PFSK-1 (cell line): Measurements from ENCODE around the gene IPO7.

Experiments
- FOXP2 ChIP-seq: optimal IDR thresholded peaks from 2 replicates; pipeline ENCODE3; 2011; ENCODE audit warnings: borderline replicate concordance, control low read depth, inconsistent platforms; ENCODE audit not compliant: insufficient read depth; ENCODE audit errors: extremely low read length, extremely low read depth
- POLR2AphosphoS5 ChIP-seq: IDR thresholded peaks from 2 replicates; pipeline ENCODE4 v1.6.1; 2012; ENCODE audit warnings: low read depth, mild to moderate bottlenecking, control low read depth, low read length, moderate library complexity
- REST ChIP-seq, 2 experiments: IDR thresholded peaks; 2 replicates each; pipeline versions ENCODE4 v1.6.1 to v1.8.0; 2011 to 2012; ENCODE audit warnings: low read depth in 2 of 2, low read length in 2 of 2, control low read depth in 1 of 2, inconsistent platforms in 1 of 2, mild to moderate bottlenecking in 1 of 2, moderate library complexity in 1 of 2; ENCODE audit not compliant: insufficient read depth in 1 of 2
- SIN3A ChIP-seq: IDR thresholded peaks from 2 replicates; pipeline ENCODE4 v1.6.1; 2012; ENCODE audit warnings: mild to moderate bottlenecking, low read length, moderate library complexity, borderline replicate concordance; ENCODE audit not compliant: insufficient read depth
- TAF1 ChIP-seq: IDR thresholded peaks from 2 replicates; pipeline ENCODE4 v1.6.1; 2012; ENCODE audit warnings: low read length, control low read depth, borderline replicate concordance; ENCODE audit not compliant: insufficient read depth

Gene IPO7

GRCh38 chr11:9385327-9385899 is 961 bp downstream of the IPO7 start:
- TF ChIP-seq SIN3A: peak; percentile 49; the same call in 1 of the 2 replicates
- no peak for TF ChIP-seq REST (IDR thresholded peaks at IDR 0.05; ENCODE audit: insufficient read depth in 1 of 2, low read depth in 2 of 2, low read length in 2 of 2)

GRCh38 chr11:9386086-9386485 is 1.6 kb downstream of the IPO7 start:
- TF ChIP-seq TAF1: no peak
- TF ChIP-seq POLR2AphosphoS5: no peak
- no peak for TF ChIP-seq FOXP2
- no peak for TF ChIP-seq SIN3A
- TF ChIP-seq REST (IDR thresholded peaks at IDR 0.05; ENCODE audit: insufficient read depth in 1 of 2, low read depth in 2 of 2, low read length in 2 of 2): no peak

GRCh38 chr11:9386901-9387300 is 2.4 kb downstream of the IPO7 start:
- TF ChIP-seq SIN3A (no peak), POLR2AphosphoS5 (peak; percentile 48), REST (IDR thresholded peaks at IDR 0.05; ENCODE audit: insufficient read depth in 1 of 2, low read depth in 2 of 2, low read length in 2 of 2) (no peak), TAF1 (no peak), FOXP2 (no peak)

- TF ChIP-seq SIN3A: no peak
- no peak for TF ChIP-seq REST (IDR thresholded peaks at IDR 0.05; ENCODE audit: insufficient read depth in 1 of 2, low read depth in 2 of 2, low read length in 2 of 2)
- no peak for TF ChIP-seq POLR2AphosphoS5
- no peak for TF ChIP-seq TAF1
- no peak for TF ChIP-seq FOXP2
Measured at GRCh38 chr11:9396310-9396709, 11.9 kb downstream of the IPO7 start.

- TF ChIP-seq POLR2AphosphoS5: no peak
- no peak for TF ChIP-seq SIN3A
- TF ChIP-seq REST (IDR thresholded peaks at IDR 0.05; ENCODE audit: insufficient read depth in 1 of 2, low read depth in 2 of 2, low read length in 2 of 2): no peak
- TF ChIP-seq FOXP2: no peak
- no peak for TF ChIP-seq TAF1
Measured at GRCh38 chr11:9396752-9397151, 12.3 kb downstream of the IPO7 start.
